Measurements from ENCODE around the gene SELENOS.

Gene SELENOS

DNA sequence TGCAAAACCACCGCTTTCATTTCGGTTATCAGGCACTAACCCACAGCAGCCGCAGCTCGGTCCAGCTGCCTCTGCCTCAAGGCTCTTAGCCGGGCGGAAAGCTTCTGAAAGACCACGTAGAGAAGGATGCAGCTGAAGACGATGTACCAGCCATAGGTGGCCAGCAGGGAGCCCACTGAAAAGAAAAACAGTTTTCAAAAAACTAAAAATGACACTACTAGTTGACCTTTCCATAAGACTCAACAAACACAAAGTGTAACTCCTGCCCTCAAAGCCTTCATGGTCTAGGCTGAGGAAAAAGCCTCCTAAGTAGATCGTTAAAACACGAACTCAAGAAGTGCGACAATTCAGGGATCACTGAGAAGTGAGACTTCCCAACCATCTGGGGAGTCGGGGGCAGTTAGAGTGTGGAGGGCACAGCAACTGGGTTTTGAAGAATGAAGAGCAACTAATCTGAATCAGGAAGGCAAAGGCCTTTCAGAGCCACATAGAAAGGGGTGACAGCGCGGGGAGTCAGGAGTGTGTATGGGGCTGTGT, 716 bp downstream of the SELENOS start:
- no peak for DNase-seq (ENCODE audit: low read depth in 3 of 3)

DNA sequence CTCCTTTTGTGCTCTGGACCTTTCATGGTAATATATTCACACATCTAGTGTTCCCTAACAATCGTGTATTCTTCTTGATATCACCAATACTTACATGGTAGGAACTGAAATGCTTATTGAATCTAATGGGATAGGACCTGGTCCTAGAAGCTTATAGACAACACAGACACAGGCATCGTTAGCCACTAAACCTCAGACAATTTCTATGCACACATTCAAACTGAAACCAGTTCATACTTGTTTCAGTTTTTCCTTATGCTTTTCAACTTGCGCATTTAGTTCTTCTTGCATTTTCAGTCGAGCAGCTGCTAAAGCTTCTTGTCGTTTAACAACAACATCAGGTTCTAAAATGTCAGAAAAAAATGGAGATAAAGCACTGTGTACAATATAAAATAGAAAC, 2.3 kb downstream of the SELENOS start:
- no peak for DNase-seq (ENCODE audit: low read depth in 3 of 3)

DNA sequence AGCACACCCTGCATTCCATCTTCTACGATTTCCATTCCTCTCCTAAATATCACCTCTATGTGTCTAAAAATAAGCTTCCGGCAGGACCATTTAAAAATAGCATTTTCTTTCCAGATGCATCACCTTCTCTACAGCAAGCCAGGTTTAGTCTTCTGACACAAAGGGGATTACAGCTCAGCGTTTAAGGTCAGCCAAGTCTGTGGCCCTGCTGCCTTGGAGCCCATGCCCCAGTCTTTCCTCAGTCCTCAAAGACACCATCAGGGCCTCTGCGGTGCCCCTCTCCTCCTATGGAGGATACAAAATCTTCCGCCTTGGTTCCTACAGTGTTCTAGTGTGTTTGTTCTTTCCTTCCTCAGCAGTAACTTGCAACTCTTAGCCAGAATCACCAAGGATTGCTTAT, 3.8 kb downstream of the SELENOS start:
- no peak for DNase-seq (ENCODE audit: low read depth in 3 of 3)

DNA sequence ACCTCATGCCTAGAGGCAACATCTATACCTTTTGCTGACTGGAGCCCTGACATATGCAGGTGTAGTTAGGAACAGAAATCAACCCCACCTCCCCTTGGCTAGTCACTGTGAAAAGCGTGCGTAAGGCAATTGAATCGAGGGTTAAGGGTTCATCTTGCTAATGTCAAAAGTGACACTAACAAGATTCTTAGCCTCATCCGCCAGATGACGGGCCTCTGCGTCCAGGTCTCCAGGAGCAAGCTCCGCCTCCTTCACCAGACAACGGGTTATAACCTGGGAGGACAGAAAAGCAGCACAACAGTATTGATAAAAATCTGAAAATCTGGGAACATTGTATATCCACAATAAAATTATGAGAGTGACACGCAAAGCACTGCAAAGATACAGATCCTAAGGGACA, 4.7 kb downstream of the SELENOS start:
- no peak for DNase-seq (ENCODE audit: low read depth in 3 of 3)

DNA sequence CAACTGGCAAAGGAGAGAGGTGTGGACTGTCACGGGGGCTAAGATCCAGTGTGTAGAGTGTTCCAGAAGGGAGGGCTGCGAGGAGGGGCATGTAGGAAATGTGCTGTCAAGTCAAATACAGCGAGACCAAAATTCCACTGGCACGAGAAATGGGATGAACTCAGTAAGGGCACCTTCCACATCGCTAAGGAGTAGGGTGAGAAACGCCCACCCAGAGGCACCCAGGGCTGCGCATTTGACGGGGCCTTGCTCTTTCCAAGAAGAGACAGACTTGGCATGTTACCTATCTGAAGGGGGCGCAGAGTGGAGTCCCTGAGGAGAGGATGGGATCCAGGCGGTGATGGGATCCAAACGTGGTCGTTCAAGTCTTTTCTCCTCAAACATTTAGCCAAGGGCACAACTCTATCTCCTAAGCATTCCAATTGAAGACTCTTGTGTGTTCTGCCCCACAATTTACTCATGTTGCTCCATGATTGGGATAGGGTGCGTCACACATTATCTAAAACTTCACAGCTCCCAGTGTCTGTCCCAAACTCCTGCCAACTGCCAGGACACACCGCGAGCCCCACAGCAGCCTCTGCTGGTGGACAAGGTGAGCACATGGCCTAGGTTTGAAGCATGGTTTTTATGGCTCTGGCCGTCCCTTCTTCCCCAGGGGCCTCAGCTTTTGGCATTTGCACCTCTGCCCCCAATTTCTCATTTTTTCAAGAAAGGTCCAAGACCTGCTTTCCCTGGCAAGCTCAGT, 7.6 kb downstream of the SELENOS start:
- DNase-seq (ENCODE audit: low read depth in 3 of 3), result no peak

DNA sequence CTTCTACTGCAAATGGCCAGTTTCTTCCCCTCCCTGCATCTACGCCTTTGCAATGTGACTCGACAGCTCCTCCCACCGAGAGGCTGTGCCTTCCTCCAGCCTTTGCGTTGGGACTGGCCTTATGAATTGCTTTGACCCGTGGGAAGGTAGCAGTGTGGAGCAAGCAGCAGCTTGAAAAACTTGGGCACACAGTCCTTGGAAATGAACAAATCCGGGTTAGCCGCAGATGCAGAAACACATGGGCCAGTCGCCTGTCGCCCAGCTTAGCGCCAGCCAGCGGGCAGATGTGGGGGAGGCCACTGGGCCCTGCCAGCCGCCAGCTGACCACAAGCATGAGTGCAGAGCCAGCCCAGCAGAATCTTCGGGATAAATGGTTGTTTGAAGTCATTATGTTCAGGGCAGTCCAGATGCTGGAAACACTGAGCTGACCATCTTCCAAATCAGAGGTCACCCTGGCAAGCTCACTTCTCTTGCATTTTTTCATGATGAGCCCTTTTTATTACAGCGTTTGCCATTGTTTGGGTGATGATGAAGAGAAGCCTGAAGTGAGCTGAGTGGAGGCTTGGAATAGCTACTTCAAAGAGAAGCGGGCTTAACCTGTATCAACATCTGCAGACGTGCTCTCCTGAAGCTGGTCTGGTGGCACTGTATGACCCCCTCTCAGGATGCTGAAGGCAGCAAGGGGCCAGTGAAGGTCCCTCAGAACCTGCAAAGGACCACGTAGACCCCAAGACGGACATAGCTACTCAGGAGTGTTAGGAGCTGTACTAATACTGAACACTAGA, 9.8 kb downstream of the SELENOS start:
- DNase-seq (ENCODE audit: low read depth in 3 of 3), result no peak

DNA sequence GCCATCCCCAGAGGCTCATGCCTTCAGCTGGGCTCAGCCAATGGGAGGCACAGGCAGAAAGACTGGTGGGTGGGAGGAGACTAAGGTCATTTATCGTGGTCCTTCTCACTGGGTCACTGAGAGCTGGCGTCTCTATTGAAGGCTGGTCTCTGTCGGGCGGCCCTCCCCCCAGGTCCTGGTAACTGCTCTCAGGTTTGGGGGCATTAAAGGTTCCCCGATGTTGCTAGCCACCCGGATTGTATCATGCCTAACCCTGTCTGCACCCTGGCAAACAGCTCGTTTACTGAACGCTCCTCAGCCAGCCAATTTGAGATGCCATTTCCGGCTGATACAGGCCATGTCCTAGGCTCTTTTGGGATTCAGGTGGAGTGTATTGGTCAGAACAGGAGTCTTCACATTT, 10.5 kb downstream of the SELENOS start:
- DNase-seq (ENCODE audit: low read depth in 3 of 3), result no peak

DNA sequence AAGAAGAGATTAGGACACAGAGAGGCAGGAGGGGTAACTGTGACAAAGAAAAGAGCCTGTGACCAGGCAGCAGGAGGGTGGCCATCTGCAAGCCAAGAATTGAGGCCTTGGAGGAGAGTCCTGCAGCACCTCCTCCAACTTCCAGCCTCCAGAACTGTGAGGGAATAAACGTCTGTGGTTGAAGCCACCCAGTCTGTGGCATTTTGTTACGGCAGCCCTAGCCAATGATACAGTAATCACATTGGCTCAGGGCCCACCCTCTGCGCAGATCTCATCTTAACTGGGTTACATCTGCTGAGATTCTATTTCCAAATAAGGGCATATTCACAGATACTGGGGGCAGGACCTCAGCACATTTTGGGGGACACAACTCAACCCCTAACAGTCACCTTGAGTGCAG, 11.3 kb downstream of the SELENOS start:
- DNase-seq (ENCODE audit: low read depth in 3 of 3), result no peak

DNA sequence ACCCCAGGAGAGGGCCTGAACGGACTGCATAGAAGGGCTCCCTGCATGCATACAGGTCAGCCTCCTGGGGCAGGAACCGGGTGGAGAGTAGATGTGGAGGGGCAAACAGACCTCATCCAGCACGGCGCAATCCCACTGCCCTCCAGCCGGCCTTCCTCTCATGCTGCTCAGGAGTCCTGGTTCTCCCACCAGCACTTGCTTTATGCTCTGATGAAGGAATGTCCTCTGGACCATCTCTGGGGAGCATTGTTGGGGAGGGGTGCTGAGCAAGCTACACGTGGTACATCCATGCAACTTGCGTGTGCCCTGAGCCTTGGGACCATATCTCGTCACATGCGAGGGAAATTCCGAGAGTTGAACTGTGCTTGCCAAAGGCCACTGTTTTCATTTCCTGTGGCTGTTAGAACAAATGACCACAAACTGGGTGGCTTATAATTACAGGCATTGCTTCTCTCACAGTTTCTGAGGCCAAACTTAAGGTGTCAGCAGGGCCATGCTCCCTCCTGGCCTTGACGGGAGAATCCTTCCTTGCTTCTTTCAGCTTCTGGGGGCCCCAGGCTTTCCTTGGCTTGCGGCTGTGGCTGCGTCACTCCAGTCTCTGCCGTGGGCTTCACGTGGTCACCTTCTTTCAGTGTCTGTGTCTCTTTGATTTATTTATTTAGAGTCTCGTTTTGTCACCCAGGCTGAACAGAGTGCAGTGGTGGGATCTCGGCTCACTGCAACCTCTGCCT, 12.2 kb downstream of the SELENOS start:
- no peak for DNase-seq (ENCODE audit: low read depth in 3 of 3)

DNA sequence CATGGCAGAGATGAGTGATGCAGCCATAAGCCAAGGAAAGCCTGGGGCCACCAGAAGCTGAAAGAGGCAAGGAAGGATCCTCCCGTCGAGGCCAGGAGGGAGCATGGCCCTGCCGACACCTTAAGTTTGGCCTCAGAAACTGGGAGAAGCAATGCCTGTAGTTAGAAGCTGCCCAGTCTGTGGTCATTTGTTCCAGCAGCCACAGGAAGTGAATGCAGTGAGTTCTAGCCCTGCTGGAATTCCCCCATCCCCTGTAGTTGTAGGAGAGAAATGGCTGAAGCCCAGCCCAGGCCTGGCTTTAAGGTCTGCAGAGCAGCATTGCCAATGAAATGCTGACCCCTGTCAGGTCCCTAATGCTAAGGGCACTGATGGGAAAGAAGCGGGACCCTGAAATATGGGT, 13.3 kb downstream of the SELENOS start:
- no peak for DNase-seq (ENCODE audit: low read depth in 3 of 3)

DNA sequence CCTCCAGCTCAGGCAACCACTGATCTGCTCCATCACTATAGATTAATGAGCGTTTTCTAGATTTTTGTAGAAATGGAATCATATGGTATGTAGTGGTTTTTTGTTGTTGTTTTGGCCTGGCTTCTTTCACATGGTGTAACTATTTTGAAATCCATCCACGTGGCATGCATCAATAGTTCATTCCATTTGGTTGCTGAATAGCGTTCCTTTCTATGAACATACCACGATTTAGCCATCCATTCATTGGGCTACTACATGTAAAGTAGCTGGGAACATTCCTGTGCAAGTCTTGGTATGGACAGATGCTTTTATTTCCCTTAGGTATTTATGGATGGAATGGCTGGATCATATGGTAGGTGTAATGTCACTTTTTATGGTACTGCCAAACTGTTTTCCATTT, 14.7 kb downstream of the SELENOS start:
- no peak for DNase-seq (ENCODE audit: low read depth in 3 of 3)

DNA sequence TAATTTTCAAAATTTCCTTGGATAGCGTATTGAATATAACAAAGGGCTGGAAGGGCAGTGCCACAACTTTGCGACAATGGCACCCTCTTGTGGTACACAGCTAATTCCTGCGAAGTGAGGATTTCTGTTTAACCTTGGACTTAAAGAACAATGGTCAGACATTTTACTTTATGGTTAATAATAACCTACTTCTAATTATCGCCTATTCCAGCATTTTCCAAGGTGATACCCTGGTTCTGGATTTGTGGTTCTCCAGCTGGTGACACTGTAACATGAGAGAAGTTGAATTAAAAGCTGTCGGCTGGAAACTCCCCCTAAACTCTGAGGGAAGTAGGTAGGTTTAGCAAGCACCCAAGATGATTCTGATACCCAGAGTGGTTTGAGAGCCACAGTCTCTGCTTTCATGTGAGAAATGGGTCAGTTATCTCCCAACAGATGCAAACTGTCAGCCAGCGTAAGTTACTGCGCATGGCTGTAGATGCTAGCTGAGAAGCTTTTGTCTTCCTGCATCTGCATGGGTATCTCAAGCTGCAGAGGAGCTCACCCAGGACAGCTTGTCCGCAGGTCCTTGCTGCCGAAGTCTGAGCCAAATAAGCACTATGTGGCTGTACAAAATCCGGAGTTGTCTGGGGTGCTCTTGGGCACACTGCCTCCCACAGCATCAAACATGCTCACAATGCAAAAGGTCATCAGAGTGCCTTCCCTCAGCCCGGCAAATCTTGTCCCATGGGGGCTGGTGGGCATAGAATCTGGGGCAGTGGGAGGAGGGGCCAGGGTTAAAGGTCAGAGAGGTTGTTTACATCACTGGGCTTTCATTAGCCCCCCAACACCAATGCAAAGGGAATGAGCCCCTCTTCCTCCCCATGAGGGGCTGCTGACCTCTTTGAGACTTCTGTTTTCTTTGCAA, 18.8 kb downstream of the SELENOS start:
- no peak for DNase-seq (ENCODE audit: low read depth in 3 of 3)

DNA sequence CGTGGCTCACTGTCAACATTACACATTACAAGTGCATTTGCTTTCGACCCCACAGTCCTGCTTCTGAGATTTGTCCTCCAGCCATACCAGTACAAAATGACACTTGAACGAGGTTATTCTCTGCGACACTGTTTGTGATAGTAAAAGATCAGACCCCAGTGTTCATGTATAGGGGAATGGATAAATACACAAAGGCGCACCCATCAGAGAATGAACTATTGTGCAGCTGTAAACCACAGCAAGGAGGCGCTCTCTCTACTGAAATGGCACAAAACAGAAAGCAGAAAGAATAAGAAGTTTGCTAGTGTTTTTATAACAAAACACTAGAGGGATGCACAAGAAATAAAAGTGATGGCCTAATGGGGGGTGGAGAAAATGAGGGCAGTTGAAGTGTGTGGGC, 20.5 kb downstream of the SELENOS start:
- DNase-seq (ENCODE audit: low read depth in 3 of 3), result no peak

DNA sequence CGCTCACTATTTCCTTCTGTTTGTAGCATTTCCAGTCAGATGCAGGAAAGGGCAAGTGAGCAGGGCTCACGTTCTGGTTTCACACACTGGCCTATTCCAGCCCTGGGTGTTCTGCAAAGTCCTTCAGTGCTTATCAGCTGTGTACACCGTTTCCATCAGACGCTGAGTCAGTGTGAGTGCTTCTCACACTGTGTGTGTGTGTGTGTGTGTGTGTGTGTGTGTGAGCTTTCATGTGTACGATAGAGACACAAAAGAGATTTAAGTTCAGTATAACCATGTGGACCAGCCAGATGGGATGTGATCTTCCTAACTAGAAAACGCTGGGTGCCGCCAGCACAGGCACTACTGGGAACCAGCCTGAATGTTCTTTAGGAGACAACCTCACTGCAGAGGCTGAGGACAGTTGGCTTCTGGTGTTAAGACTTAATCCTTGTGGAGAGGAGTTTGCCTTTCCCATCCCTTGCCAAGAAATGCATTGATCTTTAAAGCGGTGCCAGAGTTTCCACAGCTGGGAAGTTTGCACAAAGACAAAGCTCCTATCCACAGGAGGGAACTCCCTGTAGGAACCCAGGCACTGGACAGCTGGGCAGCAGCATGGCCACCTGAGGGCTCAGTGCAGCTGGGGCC, 21.6 kb downstream of the SELENOS start:
- DNase-seq (ENCODE audit: low read depth in 3 of 3), result no peak

DNA sequence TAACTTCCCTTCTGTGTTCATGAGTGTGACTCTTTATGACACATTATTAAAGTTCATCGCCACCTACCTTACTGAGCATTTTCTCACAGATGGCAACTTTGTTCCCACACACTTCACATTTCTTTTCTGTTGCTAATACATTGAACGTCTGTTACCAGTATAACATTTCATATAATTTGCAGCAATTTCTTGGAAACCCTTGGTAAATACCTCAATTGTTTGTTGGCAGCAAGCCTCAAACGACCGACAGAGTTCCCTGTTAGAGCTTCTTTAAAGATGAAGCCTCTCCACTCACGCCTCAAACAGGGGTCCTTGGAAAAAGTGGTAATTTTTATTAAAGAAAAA, 22.3 kb downstream of the SELENOS start:
- no peak for DNase-seq (ENCODE audit: low read depth in 3 of 3)

DNA sequence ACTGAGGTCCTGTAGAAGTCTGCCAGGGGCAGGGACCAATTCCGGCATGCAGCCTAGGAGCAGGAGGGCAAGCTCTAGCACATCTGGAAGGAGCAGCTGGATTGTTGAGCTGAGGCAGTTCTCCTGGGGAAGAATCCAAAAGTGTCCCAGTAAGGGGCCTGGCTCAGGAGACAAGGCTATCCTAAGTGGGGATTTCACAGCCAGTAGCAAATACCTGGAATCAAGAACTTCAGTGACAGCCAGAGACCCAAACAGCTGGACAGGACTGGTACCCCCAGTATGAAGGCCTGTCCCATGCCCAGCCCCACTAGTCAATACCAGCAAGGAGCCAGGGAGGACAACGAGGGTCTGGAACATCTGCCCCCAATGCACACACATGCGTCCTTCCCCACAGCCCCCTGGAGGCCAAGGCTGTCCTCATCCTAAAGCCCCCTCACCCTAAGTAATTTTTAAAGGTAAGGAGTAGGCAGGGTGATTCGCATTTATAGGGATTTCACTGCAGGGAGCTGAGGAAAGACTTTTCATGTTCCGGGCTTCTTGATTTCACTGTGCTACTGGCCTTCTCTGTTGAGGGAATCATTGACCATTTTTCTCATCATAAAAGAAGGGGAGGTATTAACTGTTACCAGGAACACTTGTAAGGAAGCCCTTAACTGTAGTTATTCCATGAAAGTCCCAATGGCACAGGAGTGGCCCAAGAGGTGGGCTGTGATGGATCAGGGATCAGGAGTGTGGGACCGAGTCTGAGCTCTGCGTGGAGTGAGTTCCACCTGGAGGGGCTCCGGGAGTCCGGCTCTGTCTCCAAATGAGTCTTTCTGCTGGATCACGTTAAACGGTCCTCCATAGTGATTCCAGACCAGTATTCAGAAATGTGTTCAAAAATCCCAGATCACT, 22.9 kb downstream of the SELENOS start:
- no peak for DNase-seq (ENCODE audit: low read depth in 3 of 3)

DNA sequence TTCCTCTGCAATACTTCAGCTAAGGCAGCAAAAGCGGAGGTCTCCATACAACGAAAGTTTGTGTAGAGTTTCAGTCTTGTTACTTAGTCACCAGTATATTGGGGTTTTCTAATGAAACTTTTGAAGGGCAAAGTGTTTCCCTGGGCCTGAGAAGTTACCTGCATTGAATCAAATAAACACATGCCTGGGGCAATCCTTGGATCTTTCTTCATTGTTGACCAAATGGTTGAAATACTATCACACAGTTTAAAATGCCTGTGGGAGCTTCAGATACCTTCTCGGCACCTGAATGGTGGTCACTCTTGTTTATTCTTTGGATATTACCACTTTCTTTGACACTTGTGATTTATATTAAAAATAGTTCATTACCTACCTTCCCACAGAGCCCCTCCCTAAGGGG, 24.4 kb downstream of the SELENOS start:
- DNase-seq (ENCODE audit: low read depth in 3 of 3), result no peak

DNA sequence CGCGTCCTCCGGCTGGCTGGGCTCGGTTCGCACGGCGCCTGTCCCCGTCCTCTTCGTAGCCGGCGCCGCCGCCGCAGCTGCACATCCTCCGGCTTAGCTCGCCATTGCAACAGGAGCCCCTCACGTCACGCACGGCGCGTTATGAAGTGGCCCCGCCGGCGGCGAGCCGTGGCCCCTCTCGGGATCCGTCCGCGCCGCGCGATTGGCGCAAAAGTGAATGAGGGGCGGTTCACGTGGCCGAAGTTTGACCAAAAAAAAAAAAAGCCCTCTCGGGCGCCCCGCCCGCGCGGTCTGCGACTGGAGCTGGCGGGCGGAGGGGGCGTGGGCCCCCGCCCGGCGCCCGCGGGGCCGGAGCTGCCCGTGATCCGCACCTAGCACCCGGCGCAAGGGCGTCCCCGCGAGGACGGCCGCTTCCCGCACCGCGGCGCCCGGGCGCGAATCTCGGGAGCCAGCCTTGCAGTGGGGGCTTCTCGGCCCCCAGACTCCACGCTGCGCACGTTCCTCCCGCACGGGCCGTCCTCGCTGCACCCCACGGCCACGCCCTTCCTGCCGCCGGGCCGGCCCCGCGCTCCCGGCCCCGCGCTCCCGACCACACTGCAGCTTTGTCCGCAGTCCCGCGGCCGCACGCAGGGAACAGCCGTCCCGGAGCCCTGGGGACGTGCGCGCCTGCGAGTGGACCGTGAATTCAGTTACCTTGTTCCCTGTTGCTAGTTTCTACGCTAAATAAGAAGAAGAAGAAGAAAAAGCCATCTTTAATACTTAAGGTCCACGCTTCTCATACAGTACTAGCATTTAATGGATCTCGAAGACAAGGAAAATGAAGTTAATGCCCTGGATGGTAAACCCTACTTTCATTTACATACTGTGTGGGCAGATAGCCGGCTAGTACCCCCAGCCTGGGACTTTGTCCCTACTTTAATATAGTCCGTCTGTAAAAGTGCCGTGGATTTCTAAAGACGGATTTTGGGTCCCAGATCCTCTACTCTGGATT, 25.2 kb downstream of the SELENOS start, which contains the start of gene CHSY1:
Gene CHSY1, minus strand, starts transcription at position 219 of the 991 bp plus-strand sequence. CDS start 592 bp downstream, outside the sequence.
- DNase-seq (ENCODE audit: low read depth in 3 of 3), result peak; percentile 68 to 83 (median 73)
